Body of pancreas (tissue), 4 donors: Measurements from ENCODE around the gene GPR108.
A peak's percentile ranks its signal among the peaks of the same experiment; 100 is the strongest.

Source experiments
- CTCF ChIP-seq, 7 experiments: fragments of 450-650 bp in 4 of 7; fragments of 200-600 bp in 3 of 7; sonication (generic) in 3 of 7; IDR thresholded peaks; one replicate each; pipeline ENCODE4 v1.5.1; 2016 to 2019; ENCODE audit warnings: antibody characterized with exemption in 7 of 7
- POLR2A ChIP-seq, 3 donors: fragments of 450-650 bp; IDR thresholded peaks; one replicate each; pipeline ENCODE4 v1.6.1; 2016; ENCODE audit warnings: antibody characterized with exemption in 3 of 3, mild to moderate bottlenecking in 2 of 3

GRCh38 chr19:6736917-6737283 lies 480 bp downstream of the GPR108 start:
- TF ChIP-seq CTCF (IDR thresholded peaks at IDR 0.05) (peak in 2 of 7 experiments; percentile 3 to 4), POLR2A (IDR thresholded peaks at IDR 0.05) (peak in 1 of 3 donors; percentile 3)
